OCI-LY1 (cell line): ENCODE data around the gene MCRS1.

Experiments
- EZH2 ChIP-seq: fragments of 200-600 bp; sonication (generic), shearing (Covaris generic); IDR thresholded peaks from 2 replicates; pipeline ENCODE4 v1.8.0; 2017; ENCODE audit warnings: borderline replicate concordance, mixed run types, mild to moderate bottlenecking, antibody characterized with exemption, low read length, moderate library complexity, mixed read lengths
- TF ChIP-seq, protein P1 (sequence below): fragments of 200-600 bp; sonication (generic), shearing (Covaris generic); IDR thresholded peaks from 2 replicates; pipeline ENCODE4 v1.5.1; 2017; ENCODE audit warnings: mild to moderate bottlenecking, antibody characterized with exemption, low read length, moderate library complexity, mixed read lengths

DNA sequence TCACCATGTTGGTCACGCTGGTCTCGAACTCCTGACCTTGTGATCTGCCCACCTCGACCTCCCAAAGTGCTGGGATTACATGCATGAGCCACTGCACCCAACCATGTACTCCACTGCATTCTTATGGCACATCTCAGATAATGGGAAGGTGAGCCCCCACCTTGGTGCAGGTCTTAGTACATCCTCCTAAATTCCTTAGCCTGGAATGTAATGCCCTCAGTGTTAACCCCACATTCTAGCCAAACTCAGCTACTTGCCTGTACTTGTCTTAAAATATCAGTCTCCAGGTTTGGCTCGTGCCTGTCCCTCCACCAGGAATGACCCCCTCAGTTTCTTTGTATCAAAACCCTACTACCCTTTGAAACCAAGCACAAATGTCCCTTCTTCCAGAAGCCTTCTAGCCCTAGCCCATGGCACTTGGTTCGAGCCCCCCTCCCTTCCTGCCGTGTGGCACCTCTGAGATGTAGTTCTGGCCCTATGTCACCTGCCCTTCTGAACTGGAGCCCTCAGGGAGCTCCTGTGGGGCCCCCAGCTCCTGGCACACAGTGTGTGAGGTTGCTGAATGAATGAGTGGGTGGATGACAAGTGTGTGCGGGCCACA is 20.8 kb downstream of the MCRS1 start:
- TF ChIP-seq, protein P1, sequence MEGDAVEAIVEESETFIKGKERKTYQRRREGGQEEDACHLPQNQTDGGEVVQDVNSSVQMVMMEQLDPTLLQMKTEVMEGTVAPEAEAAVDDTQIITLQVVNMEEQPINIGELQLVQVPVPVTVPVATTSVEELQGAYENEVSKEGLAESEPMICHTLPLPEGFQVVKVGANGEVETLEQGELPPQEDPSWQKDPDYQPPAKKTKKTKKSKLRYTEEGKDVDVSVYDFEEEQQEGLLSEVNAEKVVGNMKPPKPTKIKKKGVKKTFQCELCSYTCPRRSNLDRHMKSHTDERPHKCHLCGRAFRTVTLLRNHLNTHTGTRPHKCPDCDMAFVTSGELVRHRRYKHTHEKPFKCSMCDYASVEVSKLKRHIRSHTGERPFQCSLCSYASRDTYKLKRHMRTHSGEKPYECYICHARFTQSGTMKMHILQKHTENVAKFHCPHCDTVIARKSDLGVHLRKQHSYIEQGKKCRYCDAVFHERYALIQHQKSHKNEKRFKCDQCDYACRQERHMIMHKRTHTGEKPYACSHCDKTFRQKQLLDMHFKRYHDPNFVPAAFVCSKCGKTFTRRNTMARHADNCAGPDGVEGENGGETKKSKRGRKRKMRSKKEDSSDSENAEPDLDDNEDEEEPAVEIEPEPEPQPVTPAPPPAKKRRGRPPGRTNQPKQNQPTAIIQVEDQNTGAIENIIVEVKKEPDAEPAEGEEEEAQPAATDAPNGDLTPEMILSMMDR: no peak
- no peak for TF ChIP-seq EZH2
